Stimulated activated CD8-positive, alpha-beta memory T cell treated with anti-CD3 and anti-CD28 coated beads, Interleukin-12 subunit alpha, Interleukin-12 subunit beta, amount 100 ng/mL, for 1 hour (primary cell): ENCODE measurements around the gene SUGP1.

Experiments used
- DNase-seq: peaks from one replicate; pipeline ENCODE4 v3.0.0-alpha.2; 2020; ENCODE audit warnings: low read depth

SUGP1 gene

DNA sequence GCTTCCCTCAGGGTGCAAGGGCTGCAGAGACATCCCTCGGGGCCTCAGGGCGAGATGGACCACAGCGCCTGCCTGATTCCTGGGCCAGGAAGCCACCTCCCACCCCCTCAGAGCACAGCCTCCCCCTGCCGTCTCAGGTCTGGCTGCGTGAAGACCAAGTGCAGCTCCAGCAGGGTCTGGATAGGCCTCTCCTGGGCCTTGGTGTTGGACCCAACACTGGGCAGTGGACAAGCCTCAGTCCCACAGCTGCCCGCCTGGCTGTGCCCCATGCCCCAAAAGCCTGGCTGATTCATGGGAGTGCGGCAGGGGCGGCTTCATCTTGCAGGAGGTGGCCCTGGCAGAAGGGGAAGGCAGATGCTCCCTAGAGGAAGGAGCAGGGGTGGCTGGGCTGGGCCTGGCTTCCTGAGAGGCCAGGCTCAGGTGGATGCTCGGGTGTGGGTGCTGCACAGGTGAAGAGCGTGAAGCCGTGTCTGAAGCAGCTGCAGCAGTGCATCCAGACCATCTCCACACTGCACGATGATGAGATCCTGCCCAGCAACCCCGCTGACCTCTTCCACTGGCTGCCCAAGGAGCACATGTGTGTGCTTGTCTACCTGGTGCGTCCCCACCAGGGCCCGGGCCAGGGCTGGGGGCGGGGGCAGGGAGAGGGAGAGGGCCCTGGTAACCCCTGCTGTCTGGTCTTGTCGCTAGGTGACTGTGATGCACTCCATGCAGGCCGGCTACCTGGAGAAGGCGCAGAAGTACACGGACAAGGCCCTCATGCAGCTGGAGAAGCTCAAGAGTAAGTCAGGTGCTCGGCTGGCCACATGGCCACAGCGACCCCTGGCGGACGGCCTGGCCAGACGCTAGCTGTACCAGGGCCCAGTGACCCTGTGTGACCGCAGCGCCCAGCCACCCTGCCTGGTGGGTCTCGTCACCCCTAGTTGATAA lies 22.0 kb upstream of the SUGP1 start:
- no peak for DNase-seq

GRCh38 chr19:19341026-19341425 lies 20.7 kb upstream of the SUGP1 start:
- DNase-seq: no peak

DNA sequence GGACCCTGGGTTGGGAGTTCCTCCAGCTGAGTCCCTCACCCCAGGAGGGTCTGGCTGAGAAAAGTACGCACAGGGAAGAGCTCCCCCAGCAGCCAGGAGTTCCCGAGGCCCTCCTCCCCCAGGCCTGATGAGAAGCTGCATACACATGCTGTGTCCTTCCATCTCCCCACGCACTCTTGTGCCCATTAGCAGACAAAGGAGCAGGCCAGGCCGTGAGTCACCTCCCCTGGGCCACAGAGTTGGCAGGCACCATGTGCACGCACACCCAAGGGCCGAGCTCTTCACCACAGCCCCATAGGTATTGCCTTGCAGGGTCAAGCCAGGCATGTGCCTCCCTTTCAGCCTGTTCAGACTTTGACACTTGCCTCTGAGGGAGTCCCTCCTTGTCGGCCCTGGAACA lies 17.8 kb upstream of the SUGP1 start:
- DNase-seq: no peak

DNA sequence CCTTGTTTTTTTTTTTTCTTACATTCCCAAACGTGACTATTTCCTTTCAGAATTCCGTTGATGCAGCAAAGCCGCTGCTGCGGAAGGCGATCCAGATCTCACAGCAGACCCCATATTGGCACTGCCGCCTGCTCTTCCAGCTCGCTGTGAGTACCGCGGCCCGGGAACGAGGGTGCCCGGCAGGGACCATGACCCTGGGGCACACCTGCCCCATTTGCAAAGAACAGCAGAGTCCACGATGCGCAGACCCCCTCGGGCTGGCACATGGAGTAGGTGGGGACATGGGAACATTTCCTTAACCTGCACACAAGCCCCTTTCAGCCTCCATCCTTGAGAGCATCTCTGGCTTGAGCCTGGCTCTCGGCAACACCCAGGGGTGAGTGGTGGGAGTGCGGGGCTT lies 16.8 kb upstream of the SUGP1 start:
- no peak for DNase-seq

GRCh38 chr19:19336597-19336996 lies 16.3 kb upstream of the SUGP1 start:
- no peak for DNase-seq

DNA sequence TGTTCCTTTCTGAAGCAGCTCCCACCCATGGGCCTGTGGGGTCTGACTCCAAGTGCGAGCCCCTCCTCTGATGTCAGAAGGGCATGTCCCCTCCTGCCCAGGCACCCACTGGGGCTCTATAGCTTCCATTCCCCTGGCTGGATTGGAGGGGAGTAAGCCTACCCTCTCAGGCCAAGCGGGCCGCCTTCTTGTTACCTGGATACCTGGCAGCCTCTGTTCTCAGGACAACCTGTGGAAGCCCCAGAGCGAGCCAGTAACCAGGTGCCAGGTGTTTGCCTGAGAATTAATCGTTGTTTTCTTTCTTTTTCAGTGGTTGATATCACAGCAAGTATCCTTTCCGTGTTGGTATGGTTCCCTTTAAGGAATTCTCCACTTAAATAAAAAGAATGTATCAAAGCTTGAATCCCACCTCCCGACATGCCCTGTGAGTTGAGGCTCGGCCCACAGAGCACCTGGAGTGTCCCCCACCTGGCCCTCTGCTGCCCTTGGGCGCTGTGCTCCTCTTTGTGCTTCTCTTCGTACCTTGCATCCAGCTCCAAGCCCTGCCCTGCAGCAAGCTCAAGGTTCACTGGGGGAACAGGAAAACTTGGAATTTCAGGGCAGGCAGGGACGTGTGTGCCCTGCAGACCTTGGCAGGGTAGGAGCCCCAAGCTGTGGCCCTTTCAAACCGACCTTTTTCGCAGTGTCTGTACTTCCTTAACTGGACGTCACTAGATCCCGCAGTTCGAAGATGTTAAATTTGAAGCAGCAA lies 15.3 kb upstream of the SUGP1 start:
- DNase-seq: no peak

DNA sequence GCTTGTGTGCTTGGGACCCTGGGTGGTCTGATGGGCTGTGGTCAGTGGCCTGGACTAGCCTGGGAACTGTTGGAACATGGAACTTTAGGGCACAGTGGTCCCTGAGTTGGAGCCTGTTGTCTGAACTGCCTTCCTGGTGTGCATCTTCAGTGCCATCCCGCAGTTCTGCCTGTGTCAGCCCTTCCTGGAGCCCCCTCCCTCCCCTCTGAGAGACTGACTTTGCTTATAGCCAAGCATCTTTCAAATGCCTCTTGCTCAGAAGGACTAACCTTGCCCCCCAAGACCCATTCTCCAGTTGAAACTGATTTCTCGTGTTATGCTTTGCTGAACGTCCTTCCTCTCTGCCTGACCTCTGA lies 14.7 kb upstream of the SUGP1 start:
- DNase-seq: no peak

DNA sequence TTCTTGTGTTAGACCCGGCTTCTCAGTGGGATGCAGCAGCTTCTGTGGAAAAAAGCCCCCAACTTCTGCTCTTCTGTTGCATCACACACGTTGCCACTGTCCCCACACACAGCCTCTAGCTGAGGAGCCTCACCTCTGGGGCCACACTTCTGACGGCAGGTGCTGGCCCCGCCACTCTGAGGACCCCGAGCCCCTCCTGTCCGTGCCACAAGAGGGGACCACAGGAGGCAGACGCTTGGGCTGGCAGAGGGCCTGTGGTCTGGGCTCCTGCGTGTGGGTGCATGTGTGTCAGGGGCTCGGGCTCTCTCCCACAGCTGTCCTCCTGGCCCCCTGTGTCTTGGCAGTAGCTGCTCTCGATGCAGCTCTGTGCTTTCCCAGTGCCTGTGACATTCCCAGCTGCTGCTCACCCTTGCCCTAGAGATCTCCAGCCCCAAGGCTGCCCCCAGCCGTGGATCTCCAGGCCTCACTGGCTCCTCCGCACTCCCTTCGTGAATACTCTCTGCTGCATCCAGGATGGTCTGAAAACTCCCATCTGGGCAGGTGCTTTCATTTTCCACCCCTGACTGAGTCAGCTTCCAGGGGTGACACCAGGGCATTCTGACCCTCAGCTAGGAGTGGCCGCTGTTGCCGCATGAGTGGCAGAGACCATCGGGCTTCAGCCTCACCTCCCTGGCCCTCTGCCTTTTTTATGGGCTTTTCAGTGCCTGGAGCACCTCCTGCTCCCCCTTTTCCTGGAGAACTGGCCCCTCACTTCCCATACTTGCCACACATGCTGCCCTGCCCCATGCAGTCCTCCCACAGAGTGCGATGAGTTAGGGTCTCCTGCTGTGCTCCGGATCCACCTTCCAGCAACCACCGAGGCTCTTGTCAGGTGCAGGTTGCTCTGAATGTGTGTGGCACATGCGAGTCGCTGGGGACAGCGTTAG lies 14.0 kb upstream of the SUGP1 start:
- no peak for DNase-seq

- DNase-seq: no peak
Observed at GRCh38 chr19:19329126-19329525, 8.8 kb upstream of the SUGP1 start.

DNA sequence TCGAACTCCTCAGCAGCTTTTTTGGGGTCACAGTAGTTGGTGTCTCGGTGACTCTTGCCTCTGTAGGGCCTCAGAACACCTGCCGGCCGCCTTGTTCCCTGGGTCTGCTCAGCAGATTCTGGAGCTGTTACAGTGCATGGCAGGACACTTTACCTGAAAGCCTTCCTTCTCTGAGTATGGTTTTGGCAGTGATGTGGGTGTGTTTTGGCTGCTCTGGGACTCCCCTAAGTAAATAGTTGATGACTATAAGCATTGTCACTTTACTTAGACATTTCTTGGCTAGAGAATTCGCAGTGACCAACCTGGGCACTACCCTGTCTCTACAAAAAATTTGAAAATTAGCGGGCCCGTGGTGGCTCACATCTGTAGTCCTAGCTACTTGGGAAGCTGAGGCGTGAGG lies 7.4 kb upstream of the SUGP1 start:
- DNase-seq: no peak

GRCh38 chr19:19324059-19324770 lies 3.9 kb upstream of the SUGP1 start:
- no peak for DNase-seq

DNA sequence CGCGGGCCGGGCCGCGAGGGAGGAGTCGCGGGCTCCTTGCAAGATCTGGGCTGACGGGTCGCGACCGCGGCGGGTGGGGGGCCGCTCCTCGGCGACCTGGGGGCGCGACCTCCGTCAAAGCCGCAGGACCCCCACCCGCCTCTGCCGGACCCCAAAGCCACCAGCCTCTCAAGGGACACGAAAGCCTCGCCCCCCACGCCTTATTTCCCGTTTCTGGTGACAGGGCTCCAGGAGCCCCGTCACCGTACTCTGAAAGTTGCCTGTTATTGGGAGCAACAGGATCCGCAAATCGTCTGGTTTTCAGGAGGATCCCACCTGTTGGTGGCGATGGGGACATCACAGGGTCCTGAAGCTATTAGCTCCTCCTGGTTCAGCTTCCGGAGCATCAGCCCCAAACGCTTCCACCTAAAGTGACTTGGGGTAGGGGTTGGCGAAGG lies 850 bp upstream of the SUGP1 start:
- DNase-seq: no peak

DNA sequence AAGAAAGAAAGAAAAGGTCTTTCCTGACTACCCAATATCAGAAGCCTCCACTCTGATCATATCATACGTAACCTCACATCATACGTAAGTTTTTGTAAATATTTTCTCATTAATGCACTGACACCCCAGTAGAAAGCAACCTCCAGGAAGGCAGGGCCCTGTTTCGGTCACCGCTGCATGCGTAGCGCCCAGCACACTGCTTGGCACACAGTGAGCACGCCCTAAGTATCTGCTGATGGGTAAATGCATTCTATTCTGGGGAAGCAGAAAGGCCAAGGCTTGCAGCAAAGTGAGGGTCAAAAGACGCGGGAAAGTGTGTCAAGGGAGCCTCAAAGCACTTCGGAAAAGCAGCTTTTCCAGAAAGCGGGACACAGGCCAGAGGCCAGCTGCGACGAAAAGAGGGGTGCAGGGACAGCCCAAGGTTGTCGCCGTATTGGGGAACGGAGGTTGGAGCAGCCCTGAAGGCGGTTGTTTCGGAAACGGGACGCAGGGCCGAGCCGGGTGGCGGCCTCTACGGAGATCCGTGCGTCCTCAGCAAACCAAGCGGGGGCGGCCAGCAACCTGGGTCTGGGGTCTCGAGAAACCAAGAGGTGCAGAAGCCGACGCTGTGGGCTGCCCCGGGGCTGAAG lies 463 bp downstream of the SUGP1 start:
- DNase-seq: no peak

DNA sequence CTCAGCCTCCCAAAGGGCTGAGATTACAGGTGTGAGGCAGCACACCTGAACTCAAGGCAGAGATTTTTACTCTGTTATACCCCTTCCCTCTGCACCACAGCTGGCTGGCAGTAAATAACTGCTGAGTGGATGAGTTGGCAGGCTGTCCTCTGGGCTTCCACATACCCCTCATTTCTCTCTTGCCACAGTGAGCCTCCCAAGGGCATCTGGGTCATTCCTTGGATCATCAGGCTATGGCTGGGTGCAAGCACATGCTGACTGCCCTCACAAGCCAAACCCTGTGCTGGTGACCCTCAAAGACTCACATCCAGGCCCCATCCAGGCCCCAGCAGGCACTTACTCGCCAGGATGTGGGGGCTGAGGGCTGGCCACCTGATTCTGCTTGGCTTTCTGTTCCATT lies 4.2 kb downstream of the SUGP1 start:
- DNase-seq: no peak

DNA sequence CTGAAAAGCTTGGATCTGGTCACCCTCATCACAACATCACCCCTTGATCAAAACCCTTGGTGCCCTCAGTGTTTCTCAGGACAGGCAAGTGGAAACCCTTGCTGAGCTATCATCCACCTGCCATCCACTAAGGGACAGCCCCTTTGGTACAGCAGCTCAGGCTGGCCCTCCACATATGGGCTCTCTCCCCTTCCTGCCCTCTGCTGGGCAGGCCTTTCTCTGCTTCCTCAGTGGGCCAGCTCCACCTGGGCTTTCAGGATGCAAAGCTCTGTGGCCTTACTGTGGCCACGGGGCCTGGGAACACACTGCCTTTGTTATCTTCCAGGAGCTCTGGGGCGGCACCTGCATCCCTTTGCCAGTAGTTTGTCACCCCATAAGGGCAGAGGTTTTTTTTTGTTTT lies 4.9 kb downstream of the SUGP1 start:
- DNase-seq: no peak

GRCh38 chr19:19308373-19308772 lies 11.9 kb downstream of the SUGP1 start:
- DNase-seq: no peak

DNA sequence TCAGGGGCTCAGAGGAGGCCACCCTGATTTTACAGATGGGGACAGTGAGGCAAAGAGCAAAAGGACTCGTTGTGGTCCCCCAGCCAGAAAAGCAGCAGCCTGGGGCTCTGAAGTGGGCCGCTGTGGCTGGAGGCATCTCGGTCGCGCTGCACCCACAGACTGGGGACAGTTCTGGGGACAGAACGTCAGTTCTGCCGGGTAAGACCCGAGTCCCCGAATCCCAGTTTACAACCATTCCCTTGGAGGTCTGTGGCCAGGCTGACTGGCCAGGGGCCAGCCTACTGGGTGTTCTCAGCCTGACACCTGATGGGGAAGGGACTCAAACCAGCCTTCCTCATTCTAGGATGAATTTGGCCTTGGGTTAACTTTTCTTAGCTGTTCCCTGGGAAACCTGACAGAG lies 14.1 kb downstream of the SUGP1 start:
- no peak for DNase-seq

- no peak for DNase-seq
Observed at GRCh38 chr19:19305696-19306095, 14.6 kb downstream of the SUGP1 start.

- DNase-seq: no peak
Observed at GRCh38 chr19:19305066-19305465, 15.2 kb downstream of the SUGP1 start.

DNA sequence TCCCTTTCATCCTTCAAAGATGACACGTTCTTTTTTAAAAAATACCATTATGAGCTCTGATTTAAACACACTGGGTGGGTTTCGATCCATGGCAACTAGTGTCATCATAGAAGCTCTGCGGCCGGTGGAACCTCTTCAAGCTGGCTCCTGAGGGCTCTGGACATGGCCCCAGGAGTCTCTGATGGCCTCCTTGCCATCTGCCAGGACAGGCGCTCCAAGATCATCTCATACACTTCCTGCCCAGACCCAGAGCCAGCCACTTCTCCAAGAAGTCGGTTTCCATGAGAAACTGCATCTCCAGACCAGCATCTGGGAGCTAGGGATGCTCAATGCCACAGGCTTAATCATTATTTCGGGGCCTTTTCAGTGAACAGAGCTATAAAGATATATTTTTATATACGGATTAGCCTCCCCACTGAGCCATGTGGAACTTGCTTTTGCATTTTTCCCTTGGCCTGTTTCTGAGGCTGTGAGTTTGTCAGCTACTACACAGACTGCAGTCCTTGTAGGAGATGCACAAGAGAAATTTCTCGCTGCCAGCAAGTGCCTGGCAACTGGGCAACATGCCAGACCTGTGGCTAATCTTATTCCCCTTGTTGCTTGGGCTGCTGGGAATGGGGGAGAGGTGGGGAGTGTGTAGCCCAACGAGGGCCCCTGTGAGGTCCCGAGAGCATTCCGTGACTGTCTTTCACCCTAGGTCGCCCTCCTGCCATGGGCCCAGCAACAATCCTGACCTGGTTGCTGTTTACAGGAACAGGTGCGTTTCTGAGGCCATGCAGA lies 15.9 kb downstream of the SUGP1 start:
- DNase-seq: no peak
